ENCODE measurements around the gene FBN1.

The FBN1 gene

GRCh38 chr15:48370460-48370859, 275.0 kb downstream of the FBN1 start:
- H3K9me3 ChIP-seq (ENCODE audit: control insufficient read depth, insufficient read depth, low read depth, low read length), result 0 out of 2 replicates have a peak, but pooled peaks cover under 1% of the 10 kb centered on the region
- H3K4me3 ChIP-seq (ENCODE audit: low read depth, low read length), result no peak overlapping the region
- H3K27me3 ChIP-seq (ENCODE audit: control insufficient read depth, insufficient read depth, low read length), result no peaks in the 10 kb centered on the region
- H3K36me3 ChIP-seq (ENCODE audit: control insufficient read depth, insufficient read depth, low read length), result no peaks in the 10 kb centered on the region
- H3K9ac ChIP-seq (ENCODE audit: low read length), result no peak overlapping the region
- no peaks in the 10 kb centered on the region for H3K4me1 ChIP-seq (ENCODE audit: control insufficient read depth, insufficient read depth, low read length)
- no peak overlapping the region for H3K27ac ChIP-seq (ENCODE audit: low read depth, low read length)

- no peak overlapping the region for H3K9ac ChIP-seq (ENCODE audit: low read length)
- no peaks in the 10 kb centered on the region for H3K4me1 ChIP-seq (ENCODE audit: control insufficient read depth, insufficient read depth, low read length)
- no peaks in the 10 kb centered on the region for H3K27me3 ChIP-seq (ENCODE audit: control insufficient read depth, insufficient read depth, low read length)
- H3K27ac ChIP-seq (ENCODE audit: low read depth, low read length), result no peak overlapping the region
- no peaks in the 10 kb centered on the region for H3K9me3 ChIP-seq (ENCODE audit: control insufficient read depth, insufficient read depth, low read depth, low read length)
- no peak overlapping the region for H3K4me3 ChIP-seq (ENCODE audit: low read depth, low read length)
- no peaks in the 10 kb centered on the region for H3K36me3 ChIP-seq (ENCODE audit: control insufficient read depth, insufficient read depth, low read length)
Measured at GRCh38 chr15:48367483-48367882, 278.0 kb downstream of the FBN1 start.

GRCh38 chr15:48366584-48367312, 278.8 kb downstream of the FBN1 start:
- H3K27ac ChIP-seq (ENCODE audit: low read depth, low read length), result no peak overlapping the region
- no peaks in the 10 kb centered on the region for H3K27me3 ChIP-seq (ENCODE audit: control insufficient read depth, insufficient read depth, low read length)
- no peak overlapping the region for H3K9ac ChIP-seq (ENCODE audit: low read length)
- no peaks in the 10 kb centered on the region; the same call in 1 of the 2 replicates for H3K9me3 ChIP-seq (ENCODE audit: control insufficient read depth, insufficient read depth, low read depth, low read length)
- H3K4me1 ChIP-seq (ENCODE audit: control insufficient read depth, insufficient read depth, low read length), result no peaks in the 10 kb centered on the region
- no peak overlapping the region for H3K4me3 ChIP-seq (ENCODE audit: low read depth, low read length)
- no peaks in the 10 kb centered on the region for H3K36me3 ChIP-seq (ENCODE audit: control insufficient read depth, insufficient read depth, low read length)

- Histone ChIP-seq H3K4me3 (ENCODE audit: low read depth, low read length) (no peak overlapping the region), H3K9me3 (ENCODE audit: control insufficient read depth, insufficient read depth, low read depth, low read length) (no peaks in the 10 kb centered on the region; the same call in 1 of the 2 replicates), H3K36me3 (ENCODE audit: control insufficient read depth, insufficient read depth, low read length) (no peaks in the 10 kb centered on the region), H3K27ac (ENCODE audit: low read depth, low read length) (no peak overlapping the region), H3K27me3 (ENCODE audit: control insufficient read depth, insufficient read depth, low read length) (no peaks in the 10 kb centered on the region), H3K4me1 (ENCODE audit: control insufficient read depth, insufficient read depth, low read length) (no peaks in the 10 kb centered on the region), H3K9ac (ENCODE audit: low read length) (no peak overlapping the region)
Measured at GRCh38 chr15:48365575-48365974, 279.9 kb downstream of the FBN1 start.

GRCh38 chr15:48363474-48363873, 282.0 kb downstream of the FBN1 start:
- Histone ChIP-seq H3K4me3 (ENCODE audit: low read depth, low read length) (no peak overlapping the region), H3K9ac (ENCODE audit: low read length) (no peak overlapping the region), H3K27me3 (ENCODE audit: control insufficient read depth, insufficient read depth, low read length) (no peaks in the 10 kb centered on the region), H3K9me3 (ENCODE audit: control insufficient read depth, insufficient read depth, low read depth, low read length) (no peaks in the 10 kb centered on the region; the same call in 1 of the 2 replicates), H3K27ac (ENCODE audit: low read depth, low read length) (no peak overlapping the region), H3K4me1 (ENCODE audit: control insufficient read depth, insufficient read depth, low read length) (peaks cover 2% of the 10 kb centered on the region; the same call in 1 of the 2 replicates), H3K36me3 (ENCODE audit: control insufficient read depth, insufficient read depth, low read length) (no peaks in the 10 kb centered on the region)

- no peak overlapping the region for H3K27ac ChIP-seq (ENCODE audit: low read depth, low read length)
- H3K36me3 ChIP-seq (ENCODE audit: control insufficient read depth, insufficient read depth, low read length), result no peaks in the 10 kb centered on the region
- H3K4me3 ChIP-seq (ENCODE audit: low read depth, low read length), result no peak overlapping the region
- H3K27me3 ChIP-seq (ENCODE audit: control insufficient read depth, insufficient read depth, low read length), result no peaks in the 10 kb centered on the region
- no peak overlapping the region for H3K9ac ChIP-seq (ENCODE audit: low read length)
- H3K4me1 ChIP-seq (ENCODE audit: control insufficient read depth, insufficient read depth, low read length), result peaks cover 6% of the 10 kb centered on the region; the same call in 1 of the 2 replicates
- no peaks in the 10 kb centered on the region; the same call in 1 of the 2 replicates for H3K9me3 ChIP-seq (ENCODE audit: control insufficient read depth, insufficient read depth, low read depth, low read length)
Measured at GRCh38 chr15:48361685-48362084, 283.8 kb downstream of the FBN1 start.

GRCh38 chr15:48360841-48361240, 284.7 kb downstream of the FBN1 start:
- no peak overlapping the region for H3K27ac ChIP-seq (ENCODE audit: low read depth, low read length)
- no peaks in the 10 kb centered on the region for H3K36me3 ChIP-seq (ENCODE audit: control insufficient read depth, insufficient read depth, low read length)
- no peak overlapping the region for H3K9ac ChIP-seq (ENCODE audit: low read length)
- peaks cover 6% of the 10 kb centered on the region; the same call in 1 of the 2 replicates for H3K4me1 ChIP-seq (ENCODE audit: control insufficient read depth, insufficient read depth, low read length)
- no peaks in the 10 kb centered on the region for H3K27me3 ChIP-seq (ENCODE audit: control insufficient read depth, insufficient read depth, low read length)
- no peak overlapping the region for H3K4me3 ChIP-seq (ENCODE audit: low read depth, low read length)
- no peaks in the 10 kb centered on the region; the same call in 1 of the 2 replicates for H3K9me3 ChIP-seq (ENCODE audit: control insufficient read depth, insufficient read depth, low read depth, low read length)
